GM19438 (cell line): ENCODE results near the gene TAPT1.

Source experiments
- ATAC-seq: cut with Tn5 transposase; IDR thresholded peaks from one replicate; pipeline ENCODE4 v1.9.1; 2021; ENCODE audit warnings: low read depth; ENCODE audit not compliant: unreplicated experiment

The TAPT1 gene

GRCh38 chr4:16140231-16140878 lies 85.9 kb downstream of the TAPT1 start:
- no peak for ATAC-seq

- no peak for ATAC-seq
Observed at GRCh38 chr4:16139066-16139945, 87.0 kb downstream of the TAPT1 start.

- no peak for ATAC-seq
Observed at GRCh38 chr4:16136827-16137226, 89.4 kb downstream of the TAPT1 start.

GRCh38 chr4:16136311-16136710 lies 90.0 kb downstream of the TAPT1 start:
- ATAC-seq: no peak

- no peak for ATAC-seq
Observed at GRCh38 chr4:16133406-16133805, 92.9 kb downstream of the TAPT1 start.

- ATAC-seq: no peak
Observed at GRCh38 chr4:16131293-16131692, 95.0 kb downstream of the TAPT1 start.

- ATAC-seq: no peak
Observed at GRCh38 chr4:16129336-16129735, 96.9 kb downstream of the TAPT1 start.

GRCh38 chr4:16126714-16127113 lies 99.6 kb downstream of the TAPT1 start:
- ATAC-seq: no peak

- ATAC-seq: no peak
Observed at GRCh38 chr4:16125571-16126445, 100.5 kb downstream of the TAPT1 start.

GRCh38 chr4:16124232-16124631 lies 102.0 kb downstream of the TAPT1 start:
- ATAC-seq: no peak

GRCh38 chr4:16123356-16124084 lies 102.8 kb downstream of the TAPT1 start:
- no peak for ATAC-seq

GRCh38 chr4:16122784-16123183 lies 103.5 kb downstream of the TAPT1 start:
- ATAC-seq: no peak

- no peak for ATAC-seq
Observed at GRCh38 chr4:16122308-16122711, 104.0 kb downstream of the TAPT1 start.

GRCh38 chr4:16120720-16121119 lies 105.6 kb downstream of the TAPT1 start:
- ATAC-seq: no peak

GRCh38 chr4:16119981-16120380 lies 106.3 kb downstream of the TAPT1 start:
- ATAC-seq: no peak

GRCh38 chr4:16118090-16118489 lies 108.2 kb downstream of the TAPT1 start:
- no peak for ATAC-seq

GRCh38 chr4:16117164-16117563 lies 109.1 kb downstream of the TAPT1 start:
- ATAC-seq: no peak

GRCh38 chr4:16116493-16116990 lies 109.7 kb downstream of the TAPT1 start:
- no peak for ATAC-seq

GRCh38 chr4:16116019-16116418 lies 110.3 kb downstream of the TAPT1 start:
- ATAC-seq: no peak

- ATAC-seq: no peak
Observed at GRCh38 chr4:16114546-16114945, 111.7 kb downstream of the TAPT1 start.
